Kidney epithelial cell (primary cell): Measurements from ENCODE around the gene OPTN. TPM values are rescaled to one million over a fixed set of nuclear protein-coding genes. Genes with fewer than 3 reads are reported as not detected.

Experiments used
- DNase-seq: peaks from one replicate; pipeline ENCODE4 v3.0.0-alpha.2; 2010; ENCODE audit warnings: low read depth
- H3K27me3 ChIP-seq: 2 replicates; pipeline ENCODE4 v1.6.0; 2011; ENCODE audit warnings: low read length; ENCODE audit not compliant: control insufficient read depth, insufficient read depth
- H3K36me3 ChIP-seq: 2 replicates; pipeline ENCODE4 v1.5.1; 2011; ENCODE audit warnings: low read length; ENCODE audit not compliant: control insufficient read depth, insufficient read depth
- H3K4me3 ChIP-seq: 2 replicates; pipeline ENCODE4 v1.5.1; 2011; ENCODE audit warnings: low read depth, mild to moderate bottlenecking, control low read depth, low read length
- total RNA-seq: library from RNA; depleted of rRNA; stranded (reverse); fragments of >200 nt; gene quantifications from 2 replicates; pipeline ENCODE4 v1.2.3, GENCODE V29; 2015
- TF ChIP-seq, protein P1 (sequence below): IDR thresholded peaks from 2 replicates; pipeline ENCODE4 v1.5.1; 2011; ENCODE audit warnings: mild to moderate bottlenecking, moderate library complexity, low read length, control low read depth, inconsistent platforms; ENCODE audit not compliant: insufficient read depth, poor library complexity, severe bottlenecking

The OPTN gene
- total RNA-seq, 1 donor from 2014 or later, result 114 TPM

DNA sequence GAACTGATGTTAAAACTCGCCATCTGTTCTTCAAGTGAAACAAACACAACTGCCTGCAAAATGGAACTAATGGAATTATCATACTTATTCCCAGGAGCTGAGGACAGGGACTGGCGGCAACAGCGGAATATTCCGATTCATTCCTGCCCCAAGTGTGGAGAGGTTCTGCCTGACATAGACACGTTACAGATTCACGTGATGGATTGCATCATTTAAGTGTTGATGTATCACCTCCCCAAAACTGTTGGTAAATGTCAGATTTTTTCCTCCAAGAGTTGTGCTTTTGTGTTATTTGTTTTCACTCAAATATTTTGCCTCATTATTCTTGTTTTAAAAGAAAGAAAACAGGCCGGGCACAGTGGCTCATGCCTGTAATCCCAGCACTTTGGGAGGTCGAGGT is 36.7 kb downstream of the OPTN start:
- H3K36me3 ChIP-seq, result no peaks in the 10 kb centered on the region
- TF ChIP-seq, protein P1, sequence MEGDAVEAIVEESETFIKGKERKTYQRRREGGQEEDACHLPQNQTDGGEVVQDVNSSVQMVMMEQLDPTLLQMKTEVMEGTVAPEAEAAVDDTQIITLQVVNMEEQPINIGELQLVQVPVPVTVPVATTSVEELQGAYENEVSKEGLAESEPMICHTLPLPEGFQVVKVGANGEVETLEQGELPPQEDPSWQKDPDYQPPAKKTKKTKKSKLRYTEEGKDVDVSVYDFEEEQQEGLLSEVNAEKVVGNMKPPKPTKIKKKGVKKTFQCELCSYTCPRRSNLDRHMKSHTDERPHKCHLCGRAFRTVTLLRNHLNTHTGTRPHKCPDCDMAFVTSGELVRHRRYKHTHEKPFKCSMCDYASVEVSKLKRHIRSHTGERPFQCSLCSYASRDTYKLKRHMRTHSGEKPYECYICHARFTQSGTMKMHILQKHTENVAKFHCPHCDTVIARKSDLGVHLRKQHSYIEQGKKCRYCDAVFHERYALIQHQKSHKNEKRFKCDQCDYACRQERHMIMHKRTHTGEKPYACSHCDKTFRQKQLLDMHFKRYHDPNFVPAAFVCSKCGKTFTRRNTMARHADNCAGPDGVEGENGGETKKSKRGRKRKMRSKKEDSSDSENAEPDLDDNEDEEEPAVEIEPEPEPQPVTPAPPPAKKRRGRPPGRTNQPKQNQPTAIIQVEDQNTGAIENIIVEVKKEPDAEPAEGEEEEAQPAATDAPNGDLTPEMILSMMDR, result no peak
- no peak overlapping the region for H3K4me3 ChIP-seq
- no peaks in the 10 kb centered on the region for H3K27me3 ChIP-seq
- DNase-seq, result no peak

GRCh38 chr10:13139150-13139549 is 39.2 kb downstream of the OPTN start:
- Histone ChIP-seq H3K36me3 (no peaks in the 10 kb centered on the region), H3K27me3 (no peaks in the 10 kb centered on the region), H3K4me3 (no peak overlapping the region)
- DNase-seq, result no peak
- TF ChIP-seq, protein P1, result no peak

- Histone ChIP-seq H3K27me3 (no peaks in the 10 kb centered on the region), H3K4me3 (no peak overlapping the region), H3K36me3 (no peaks in the 10 kb centered on the region)
- no peak for DNase-seq
- TF ChIP-seq, protein P1, result no peak
Observed at GRCh38 chr10:13139676-13140075, 39.7 kb downstream of the OPTN start.

GRCh38 chr10:13140627-13141190 is 40.7 kb downstream of the OPTN start:
- TF ChIP-seq, protein P1, result no peak
- H3K27me3 ChIP-seq, result no peaks in the 10 kb centered on the region
- H3K4me3 ChIP-seq, result no peak overlapping the region
- DNase-seq, result no peak
- H3K36me3 ChIP-seq, result no peaks in the 10 kb centered on the region

GRCh38 chr10:13143766-13144165 is 43.8 kb downstream of the OPTN start:
- TF ChIP-seq, protein P1, result no peak
- Histone ChIP-seq H3K27me3 (no peaks in the 10 kb centered on the region), H3K4me3 (no peak overlapping the region), H3K36me3 (no peaks in the 10 kb centered on the region)
- no peak for DNase-seq

DNA sequence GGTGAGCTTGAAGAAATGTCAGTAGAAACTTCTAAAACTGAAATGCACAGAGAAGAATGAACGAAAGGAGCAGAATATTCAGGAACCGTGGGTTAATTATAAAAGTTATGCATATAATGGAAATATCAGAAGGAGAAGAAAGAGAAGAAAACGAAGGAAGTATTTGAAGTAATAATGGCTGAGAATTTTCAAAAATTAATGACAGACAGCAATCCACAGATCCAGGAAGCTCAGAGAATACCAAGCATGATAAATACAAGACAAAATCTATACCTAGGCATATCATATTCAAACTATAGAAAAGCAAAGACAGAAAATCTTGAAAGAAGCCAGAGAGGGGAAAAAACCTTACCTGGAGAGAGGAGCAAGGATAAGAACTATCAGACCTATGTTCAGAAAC is 44.9 kb downstream of the OPTN start:
- TF ChIP-seq, protein P1, result no peak
- H3K4me3 ChIP-seq, result no peak overlapping the region
- no peaks in the 10 kb centered on the region for H3K36me3 ChIP-seq
- H3K27me3 ChIP-seq, result no peaks in the 10 kb centered on the region
- no peak for DNase-seq
